Common myeloid progenitor, CD34-positive (primary cell): ENCODE data around the gene TAMM41. TPM values are rescaled to one million over a fixed set of nuclear protein-coding genes. Genes with fewer than 3 reads are reported as not detected.
"Not testable (repeated sequence)": the region's sequence is repeated elsewhere in the genome, so short reads cannot be mapped to it uniquely, and the experiment has no call there.

Source experiments
- CTCF ChIA-PET: fragments of 350-600 bp; sonication (Branson Sonifier 250); formaldehyde crosslinking; loops from one replicate; lab custom pipeline; 2021; ENCODE audit warnings: antibody characterized with exemption; lab: Charles Lee
- POLR2A ChIA-PET: fragments of 350-600 bp; sonication (Branson Sonifier 250); formaldehyde crosslinking; loops from one replicate; lab custom pipeline; 2021; ENCODE audit warnings: antibody characterized with exemption; lab: Charles Lee
- DNase-seq, 3 donors: peaks; one replicate each; pipeline versions ENCODE4 v3.0.0 to v3.0.0-alpha.2; 2013
- H3K27ac ChIP-seq, 2 experiments: 1 replicate in 1 of 2; 2 replicates in 1 of 2; pipeline ENCODE4 v1.7.0; 2013; ENCODE audit warnings: inconsistent platforms in 2 of 2, low read length in 2 of 2, mild to moderate bottlenecking in 2 of 2, low read depth in 1 of 2, moderate library complexity in 1 of 2; ENCODE audit not compliant: severe bottlenecking in 2 of 2, insufficient read depth in 1 of 2, poor library complexity in 1 of 2
- H3K27me3 ChIP-seq, 5 experiments: replicated peaks in 2 of 5; 1 replicate in 3 of 5; 2 replicates in 2 of 5; pipeline versions ENCODE4 v1.6.1 to v1.7.0; 2013; ENCODE audit warnings: low read length in 4 of 5, mild to moderate bottlenecking in 2 of 5, moderate library complexity in 2 of 5, inconsistent platforms in 1 of 5; ENCODE audit not compliant: insufficient read depth in 5 of 5, control insufficient read depth in 4 of 5
- H3K36me3 ChIP-seq, 4 experiments: 1 replicate in 2 of 4; 2 replicates in 2 of 4; pipeline versions ENCODE4 v1.6.1 to v1.7.0; 2013; ENCODE audit warnings: low read length in 3 of 4, control low read depth in 1 of 4, mild to moderate bottlenecking in 1 of 4; ENCODE audit not compliant: control insufficient read depth in 4 of 4, insufficient read depth in 4 of 4
- H3K4me1 ChIP-seq, 4 experiments: 1 replicate in 3 of 4; 2 replicates in 1 of 4; pipeline versions ENCODE4 v1.6.1 to v1.7.1; 2013; ENCODE audit warnings: low read length in 3 of 4, mild to moderate bottlenecking in 3 of 4, control low read depth in 1 of 4, inconsistent platforms in 1 of 4, moderate library complexity in 1 of 4; ENCODE audit not compliant: control insufficient read depth in 4 of 4, insufficient read depth in 4 of 4; ENCODE audit errors: control extremely low read depth in 1 of 4
- H3K4me3 ChIP-seq, 7 experiments: 1 replicate in 4 of 7; 2 replicates in 3 of 7; pipeline versions ENCODE4 v1.5.1 to v1.7.0; 2013; ENCODE audit warnings: mild to moderate bottlenecking in 7 of 7, low read length in 6 of 7, moderate library complexity in 6 of 7, inconsistent platforms in 2 of 7, low read depth in 2 of 7, control low read depth in 1 of 7; ENCODE audit not compliant: insufficient read depth in 4 of 7, control insufficient read depth in 1 of 7; ENCODE audit errors: extremely low read depth in 1 of 7
- H3K9me3 ChIP-seq, 5 experiments: 1 replicate in 4 of 5; 2 replicates in 1 of 5; pipeline versions ENCODE4 v1.6.1 to v1.7.1; 2013; ENCODE audit warnings: low read length in 4 of 5, mild to moderate bottlenecking in 2 of 5, inconsistent platforms in 1 of 5, low read depth in 1 of 5, moderate library complexity in 1 of 5; ENCODE audit not compliant: control insufficient read depth in 4 of 5, insufficient read depth in 2 of 5; ENCODE audit errors: control extremely low read depth in 1 of 5
- WGBS: methylation state at CpG from one replicate; pipeline ENCODE4 v1.1.5; 2013; ENCODE audit not compliant: insufficient coverage; 5-methylcytosine and 5-hydroxymethylcytosine counted together
- polyA plus RNA-seq: library from polyadenylated mRNA; unstranded; fragments of 120-200 nt; gene quantifications from one replicate; pipeline ENCODE4 v1.2.1, GENCODE V29; 2013

The TAMM41 gene
- polyA plus RNA-seq: 25.2 TPM

GRCh38 chr3:11846281-11847266 is at the start of gene TAMM41:
TAMM41 (minus strand) TSS chr3:11846885; CDS start chr3:11846636, 249 bp downstream.
- no peaks in the 10 kb centered on the region for H3K9me3 ChIP-seq
- peaks cover 11 to 18% (median 14%) of the 10 kb centered on the region in 4 experiments for H3K4me1 ChIP-seq
- H3K27me3 ChIP-seq: no peaks in the 10 kb centered on the region
- H3K4me3 ChIP-seq: peak within 1 kb of the TSS; percentile 83 to 100 (median 95)
- WGBS: 2% methylated on average over 69 of the region's 71 CpGs
- DNase-seq: peak; percentile 89 to 95 (median 93)
- H3K36me3 ChIP-seq: peaks cover 2 to 28% (median 18%) of the 10 kb centered on the region in 4 experiments
- ChIA-PET POLR2A (interaction anchor here (0.5 to 0.6 kb wide), 3 partner anchors 129 to 1577 kb away, joined by 3 read pairs; no protein-coding TSS in a partner anchor), CTCF (interaction anchor here (0.9 to 1.6 kb wide), 5 partner anchors 10 to 195 kb away, joined by 3 to 7 read pairs (median 4); no protein-coding TSS in a partner anchor)
- H3K27ac ChIP-seq: peak within 1 kb of the TSS; percentile 74 to 90

GRCh38 chr3:11878837-11879236 is 32.2 kb upstream of the TAMM41 start:
- H3K9me3 ChIP-seq: no peaks in the 10 kb centered on the region
- 82% methylated on average over 4 of the region's 5 CpGs for WGBS
- H3K4me1 ChIP-seq: no peaks in the 10 kb centered on the region
- H3K27me3 ChIP-seq: peaks cover 0 to 4% (median 0%) of the 10 kb centered on the region in 5 experiments
- ChIA-PET CTCF (no interaction called here), POLR2A (no interaction called here)
- peak in 1 of 3 donors; percentile 2 for DNase-seq
- no peaks in the 10 kb centered on the region for H3K36me3 ChIP-seq
- H3K27ac ChIP-seq: no peak overlapping the region
- H3K4me3 ChIP-seq: no peak overlapping the region

GRCh38 chr3:11874707-11875106 is 28.0 kb upstream of the TAMM41 start:
- H3K4me3 ChIP-seq, H3K27me3 ChIP-seq, H3K9me3 ChIP-seq, POLR2A ChIA-PET, H3K27ac ChIP-seq, H3K4me1 ChIP-seq, CTCF ChIA-PET, H3K36me3 ChIP-seq, DNase-seq: not testable (repeated sequence)
- WGBS: no CpG with 5 or more reads among the region's 1 CpG

GRCh38 chr3:11863739-11864138 is 17.1 kb upstream of the TAMM41 start:
- DNase-seq, CTCF ChIA-PET, H3K36me3 ChIP-seq, H3K27ac ChIP-seq, POLR2A ChIA-PET, H3K4me3 ChIP-seq, H3K27me3 ChIP-seq, H3K4me1 ChIP-seq, H3K9me3 ChIP-seq: not testable (repeated sequence)
- no CpG with 5 or more reads among the region's 1 CpG for WGBS

- 86% methylated on average over 1 of the region's 2 CpGs for WGBS
- H3K27me3 ChIP-seq, CTCF ChIA-PET, DNase-seq, H3K36me3 ChIP-seq, H3K9me3 ChIP-seq, POLR2A ChIA-PET, H3K4me1 ChIP-seq, H3K27ac ChIP-seq, H3K4me3 ChIP-seq: not testable (repeated sequence)
Measured at GRCh38 chr3:11862584-11862983, 15.9 kb upstream of the TAMM41 start.

GRCh38 chr3:11862145-11862544 is 15.5 kb upstream of the TAMM41 start:
- DNase-seq, POLR2A ChIA-PET, H3K27me3 ChIP-seq, H3K9me3 ChIP-seq, H3K4me1 ChIP-seq, H3K4me3 ChIP-seq, H3K27ac ChIP-seq, H3K36me3 ChIP-seq, CTCF ChIA-PET: not testable (repeated sequence)
- 100% methylated on average over 1 of the region's 6 CpGs for WGBS

GRCh38 chr3:11860213-11860612 is 13.5 kb upstream of the TAMM41 start:
- no CpG with 5 or more reads among the region's 1 CpG for WGBS
- H3K27ac ChIP-seq, DNase-seq, POLR2A ChIA-PET, H3K9me3 ChIP-seq, H3K4me1 ChIP-seq, H3K4me3 ChIP-seq, CTCF ChIA-PET, H3K36me3 ChIP-seq, H3K27me3 ChIP-seq: not testable (repeated sequence)
